Hepatocyte (in vitro differentiated cells): ENCODE results near the gene MEGF10. TPM values are rescaled to one million over a fixed set of nuclear protein-coding genes. Genes with fewer than 3 reads are reported as not detected.

Source experiments
- DNase-seq: peaks from one replicate; pipeline ENCODE4 v3.0.0-alpha.2; 2016; ENCODE audit warnings: low spot score
- H2AFZ ChIP-seq: fragments of 200-600 bp; sonication (generic); 2 replicates; pipeline ENCODE4 v1.6.0; 2016; ENCODE audit warnings: antibody characterized with exemption, mild to moderate bottlenecking
- H3K27ac ChIP-seq: fragments of 200-600 bp; sonication (generic); 2 replicates; pipeline ENCODE4 v1.5.1; 2016; ENCODE audit warnings: mild to moderate bottlenecking
- H3K27me3 ChIP-seq: fragments of 200-600 bp; sonication (generic); 2 replicates; pipeline ENCODE4 v1.6.1; 2016
- H3K36me3 ChIP-seq: fragments of 200-600 bp; sonication (generic); replicated peaks from 2 replicates; pipeline ENCODE4 v1.5.1; 2016; ENCODE audit warnings: low read depth; ENCODE audit not compliant: insufficient read depth
- H3K4me1 ChIP-seq: fragments of 200-600 bp; sonication (generic); 2 replicates; pipeline ENCODE4 v1.5.1; 2016; ENCODE audit warnings: mild to moderate bottlenecking, moderate library complexity; ENCODE audit not compliant: insufficient read depth
- H3K4me2 ChIP-seq: fragments of 200-600 bp; sonication (generic); 2 replicates; pipeline ENCODE4 v1.6.0; 2016
- H3K4me3 ChIP-seq: fragments of 200-600 bp; sonication (generic); 2 replicates; pipeline ENCODE4 v1.5.1; 2016; ENCODE audit warnings: mild to moderate bottlenecking
- H3K79me2 ChIP-seq: fragments of 200-600 bp; sonication (generic); 2 replicates; pipeline ENCODE4 v1.6.0; 2017; ENCODE audit warnings: mild to moderate bottlenecking
- H3K9me2 ChIP-seq: fragments of 200-600 bp; sonication (generic); replicated peaks from 2 replicates; pipeline ENCODE4 v1.6.0; 2017; ENCODE audit warnings: mild to moderate bottlenecking; ENCODE audit not compliant: insufficient read depth
- H3K9me3 ChIP-seq: fragments of 200-600 bp; sonication (generic); 2 replicates; pipeline ENCODE4 v1.5.1; 2016; ENCODE audit warnings: low read depth, mild to moderate bottlenecking
- H4K20me1 ChIP-seq: fragments of 200-600 bp; sonication (generic); 2 replicates; pipeline ENCODE4 v1.6.0; 2016; ENCODE audit warnings: mild to moderate bottlenecking; ENCODE audit not compliant: insufficient read depth, poor library complexity, severe bottlenecking
- CTCF ChIP-seq: fragments of 200-600 bp; sonication (generic); IDR thresholded peaks from 2 replicates; pipeline ENCODE4 v1.5.1; 2016; ENCODE audit warnings: antibody characterized with exemption, mild to moderate bottlenecking; ENCODE audit not compliant: poor library complexity
- EZH2 ChIP-seq: fragments of 200-600 bp; sonication (generic); IDR thresholded peaks from 2 replicates; pipeline ENCODE4 v1.6.1; 2016; ENCODE audit warnings: antibody characterized with exemption, mild to moderate bottlenecking, borderline replicate concordance
- EZH2phosphoT487 ChIP-seq: fragments of 200-600 bp; sonication (generic); IDR thresholded peaks from one replicate; pipeline ENCODE4 v1.6.1; 2018; ENCODE audit warnings: antibody characterized with exemption, mild to moderate bottlenecking, low read depth, moderate library complexity; ENCODE audit not compliant: unreplicated experiment, severe bottlenecking
- WGBS: methylation state at CpG from one replicate; pipeline ENCODE4 v1.1.6; 2016; ENCODE audit warnings: low lambda C conversion rate; ENCODE audit errors: missing lambda C conversion rate; 5-methylcytosine and 5-hydroxymethylcytosine counted together
- polyA plus RNA-seq: library from polyadenylated mRNA; unstranded; fragments of >200 nt; fragmentation: Nextera tagmentation; extraction: Ambion mirVana; gene quantifications from 2 replicates; pipeline ENCODE4 v1.2.1, GENCODE V29; 2016
- total RNA-seq: library from RNA; depleted of rRNA; stranded (reverse); fragments of >200 nt; gene quantifications from 2 replicates; pipeline ENCODE4 v1.2.3, GENCODE V29; 2014

Gene MEGF10
- total and polyA plus RNA-seq, 2 experiments from 2014 or later, result 1.7 to 6.7 TPM

- WGBS, result 94% methylated on average over 4 of the region's 4 CpGs
- no peaks in the 10 kb centered on the region for H3K9me2 ChIP-seq
- H3K4me1 ChIP-seq, result no peaks in the 10 kb centered on the region
- no peaks in the 10 kb centered on the region for H3K9me3 ChIP-seq
- TF ChIP-seq EZH2phosphoT487 (no peak), EZH2 (no peak), CTCF (no peak)
- H3K36me3 ChIP-seq, result no peaks in the 10 kb centered on the region
- H4K20me1 ChIP-seq, result no peaks in the 10 kb centered on the region
- no peak overlapping the region for H2AFZ ChIP-seq
- no peak overlapping the region for H3K27ac ChIP-seq
- H3K79me2 ChIP-seq, result no peaks in the 10 kb centered on the region
- H3K4me2 ChIP-seq, result no peak overlapping the region
- peaks cover 4% of the 10 kb centered on the region for H3K27me3 ChIP-seq
- H3K4me3 ChIP-seq, result no peak overlapping the region
- DNase-seq, result no peak
Measured at GRCh38 chr5:127369796-127370195, 79.2 kb downstream of the MEGF10 start.

GRCh38 chr5:127370631-127371030 is 80.0 kb downstream of the MEGF10 start:
- Histone ChIP-seq H3K9me3 (no peaks in the 10 kb centered on the region), H3K4me3 (no peak overlapping the region), H3K4me1 (no peaks in the 10 kb centered on the region), H3K36me3 (no peaks in the 10 kb centered on the region), H2AFZ (no peak overlapping the region), H3K4me2 (no peak overlapping the region), H3K79me2 (no peaks in the 10 kb centered on the region), H4K20me1 (no peaks in the 10 kb centered on the region), H3K27me3 (peaks cover 6% of the 10 kb centered on the region), H3K9me2 (no peaks in the 10 kb centered on the region), H3K27ac (no peak overlapping the region)
- no peak for DNase-seq
- WGBS, result 90% methylated on average over 8 of the region's 8 CpGs
- TF ChIP-seq CTCF (no peak), EZH2phosphoT487 (no peak), EZH2 (no peak)

- Histone ChIP-seq H3K79me2 (no peaks in the 10 kb centered on the region), H3K36me3 (no peaks in the 10 kb centered on the region), H3K27me3 (peaks cover 10% of the 10 kb centered on the region), H3K9me3 (no peaks in the 10 kb centered on the region), H3K4me1 (no peaks in the 10 kb centered on the region), H3K27ac (no peak overlapping the region), H2AFZ (no peak overlapping the region), H3K9me2 (no peaks in the 10 kb centered on the region), H3K4me2 (no peak overlapping the region), H4K20me1 (no peaks in the 10 kb centered on the region), H3K4me3 (no peak overlapping the region)
- WGBS, result 82% methylated on average over 6 of the region's 6 CpGs
- TF ChIP-seq CTCF (no peak), EZH2 (no peak), EZH2phosphoT487 (no peak)
- DNase-seq, result no peak
Measured at GRCh38 chr5:127373858-127374491, 83.4 kb downstream of the MEGF10 start.
